Neural cell (in vitro differentiated cells): ENCODE results near the gene TFRC. TPM values are rescaled to one million over a fixed set of nuclear protein-coding genes. Genes with fewer than 3 reads are reported as not detected.

Source experiments
- H2AFZ ChIP-seq: fragments of 200-600, 300-800 bp; sonication (generic), shearing (Covaris generic); 2 replicates; pipeline ENCODE4 v1.6.0; 2014; ENCODE audit warnings: low read depth, mild to moderate bottlenecking, antibody characterized with exemption, low read length, moderate library complexity
- H3F3A ChIP-seq: fragments of 200-600 bp; shearing (Covaris generic); 2 replicates; pipeline ENCODE4 v1.6.1; 2016; ENCODE audit warnings: mild to moderate bottlenecking, moderate library complexity, mixed read lengths, antibody characterized with exemption, low read length; ENCODE audit not compliant: insufficient read depth, poor library complexity, severe bottlenecking
- H3K27ac ChIP-seq: fragments of 200-600, 300-800 bp; sonication (generic), shearing (Covaris generic); 2 replicates; pipeline ENCODE4 v1.5.1; 2014; ENCODE audit warnings: mild to moderate bottlenecking, low read length, moderate library complexity
- H3K27me3 ChIP-seq: fragments of 300-800, 200-600 bp; sonication (generic), shearing (Covaris generic); 2 replicates; pipeline ENCODE4 v1.6.0; 2014; ENCODE audit warnings: mild to moderate bottlenecking, low read depth, low read length, moderate library complexity; ENCODE audit not compliant: insufficient read depth
- H3K36me3 ChIP-seq: fragments of 300-800, 200-600 bp; sonication (generic), shearing (Covaris generic); 2 replicates; pipeline ENCODE4 v1.5.1; 2014; ENCODE audit warnings: mild to moderate bottlenecking, antibody characterized with exemption, low read length, moderate library complexity; ENCODE audit not compliant: insufficient read depth
- H3K4me2 ChIP-seq: fragments of 300-800, 200-600 bp; sonication (generic), shearing (Covaris generic); 2 replicates; pipeline ENCODE4 v1.6.0; 2014; ENCODE audit warnings: mild to moderate bottlenecking, low read length
- H3K4me3 ChIP-seq: fragments of 300-800, 200-600 bp; sonication (generic), shearing (Covaris generic); 2 replicates; pipeline ENCODE4 v1.5.1; 2014; ENCODE audit warnings: mild to moderate bottlenecking, low read length, moderate library complexity
- H3K79me2 ChIP-seq: fragments of 200-600 bp; shearing (Covaris generic); replicated peaks from 2 replicates; pipeline ENCODE4 v1.6.0; 2014; ENCODE audit warnings: mild to moderate bottlenecking, low read length, moderate library complexity; ENCODE audit not compliant: insufficient read depth
- H3K9ac ChIP-seq: fragments of 300-800, 200-600 bp; sonication (generic), shearing (Covaris generic); 2 replicates; pipeline ENCODE4 v1.6.1; 2016; ENCODE audit warnings: mild to moderate bottlenecking, low read length, mixed read lengths
- H3K9me2 ChIP-seq: fragments of 200-600 bp; shearing (Covaris generic); 2 replicates; pipeline ENCODE4 v1.6.1; 2016; ENCODE audit warnings: mild to moderate bottlenecking, low read length, mixed read lengths; ENCODE audit not compliant: insufficient read depth
- H3K9me3 ChIP-seq: fragments of 200-600, 300-800 bp; sonication (generic), shearing (Covaris generic); 2 replicates; pipeline ENCODE4 v1.6.1; 2016; ENCODE audit warnings: mild to moderate bottlenecking, mixed run types, low read length, moderate library complexity, mixed read lengths
- H4K20me1 ChIP-seq: fragments of 200-600 bp; shearing (Covaris generic); 2 replicates; pipeline ENCODE4 v1.6.1; 2016; ENCODE audit warnings: mild to moderate bottlenecking, mixed run types; ENCODE audit not compliant: insufficient read depth
- EP300 ChIP-seq: fragments of 450-650 bp; conservative IDR thresholded peaks from 2 replicates; pipeline ENCODE4 v1.6.1; 2014; ENCODE audit warnings: antibody characterized with exemption, mild to moderate bottlenecking, moderate library complexity; ENCODE audit not compliant: poor library complexity, severe bottlenecking
- EZH2 ChIP-seq: fragments of 200-600, 300-800 bp; shearing (Covaris generic), sonication (generic); IDR thresholded peaks from 2 replicates; pipeline ENCODE4 v1.6.1; 2014; ENCODE audit warnings: antibody characterized with exemption, low read length, borderline replicate concordance, mild to moderate bottlenecking; ENCODE audit not compliant: insufficient read depth, poor library complexity, severe bottlenecking
- MXI1 ChIP-seq: fragments of 450-650 bp; conservative IDR thresholded peaks from 2 replicates; pipeline ENCODE4 v1.6.1; 2014; ENCODE audit warnings: antibody characterized with exemption, mild to moderate bottlenecking; ENCODE audit not compliant: poor library complexity, severe bottlenecking
- POLR2AphosphoS5 ChIP-seq: IDR thresholded peaks from 2 replicates; pipeline ENCODE4 v1.6.1; 2012
- RAD21 ChIP-seq: fragments of 450-650 bp; conservative IDR thresholded peaks from 2 replicates; pipeline ENCODE4 v1.6.1; 2014; ENCODE audit warnings: antibody characterized with exemption, mild to moderate bottlenecking, moderate library complexity
- SMC3 ChIP-seq: fragments of 450-650 bp; conservative IDR thresholded peaks from 2 replicates; pipeline ENCODE4 v1.6.1; 2014; ENCODE audit warnings: antibody characterized with exemption, mild to moderate bottlenecking, moderate library complexity; ENCODE audit not compliant: poor library complexity
- TAF1 ChIP-seq: IDR thresholded peaks from 2 replicates; pipeline ENCODE4 v1.6.1; 2012; ENCODE audit warnings: low read depth
- polyA plus RNA-seq: library from polyadenylated mRNA; depleted of rRNA; stranded (reverse); fragments of >200 nt; gene quantifications from 2 replicates; pipeline ENCODE4 v1.2.3, GENCODE V29; 2014
- TF ChIP-seq, protein P1 (sequence below): IDR thresholded peaks from 2 replicates; pipeline ENCODE4 v1.6.1; 2012; ENCODE audit warnings: borderline replicate concordance
- TF ChIP-seq, protein P2 (sequence below): fragments of 450-650 bp; IDR thresholded peaks from 2 replicates; pipeline ENCODE4 v1.5.1; 2014; ENCODE audit warnings: antibody characterized with exemption, mild to moderate bottlenecking, moderate library complexity; ENCODE audit not compliant: poor library complexity, severe bottlenecking

Gene TFRC
- polyA plus RNA-seq, 1 donor from 2014 or later, result 82.7 TPM

DNA sequence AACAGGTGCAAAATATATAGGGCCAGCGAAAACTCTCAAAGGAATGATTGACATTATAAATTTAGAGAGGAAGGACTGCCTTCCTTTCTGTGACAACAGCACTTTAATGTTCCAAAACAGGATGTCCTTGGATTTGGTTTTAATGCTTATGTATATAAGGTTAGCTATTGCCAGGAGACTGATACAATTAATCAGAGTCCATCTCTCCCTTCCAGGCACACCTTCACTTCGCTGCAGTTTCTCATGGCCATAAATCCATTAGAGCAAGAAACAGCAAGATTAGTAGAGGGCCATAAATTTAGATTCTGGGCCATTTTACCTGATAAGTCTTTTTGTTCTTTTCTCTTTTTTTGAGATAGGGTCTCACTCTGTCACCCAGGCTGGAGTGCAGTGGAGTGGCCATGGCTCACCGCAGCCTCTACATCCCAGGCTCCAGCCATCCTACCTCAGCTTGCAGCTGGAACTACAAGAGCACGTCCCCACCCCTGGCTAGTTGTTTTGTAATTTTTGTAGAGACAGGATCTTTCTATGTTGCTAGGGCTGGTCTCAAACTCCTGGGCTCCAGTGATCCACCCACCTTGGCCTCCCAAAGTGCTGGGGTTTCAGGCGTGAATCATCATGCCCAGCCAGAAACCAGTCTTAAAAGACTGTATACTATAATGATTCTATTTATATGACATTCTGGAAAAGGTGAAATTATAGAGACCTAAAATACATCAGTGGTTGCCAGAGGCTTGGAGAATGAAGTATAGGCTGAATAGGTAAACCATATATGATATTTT, 15.7 kb upstream of the TFRC start:
- no peaks in the 10 kb centered on the region for H3K79me2 ChIP-seq
- H3K36me3 ChIP-seq, result no peaks in the 10 kb centered on the region

DNA sequence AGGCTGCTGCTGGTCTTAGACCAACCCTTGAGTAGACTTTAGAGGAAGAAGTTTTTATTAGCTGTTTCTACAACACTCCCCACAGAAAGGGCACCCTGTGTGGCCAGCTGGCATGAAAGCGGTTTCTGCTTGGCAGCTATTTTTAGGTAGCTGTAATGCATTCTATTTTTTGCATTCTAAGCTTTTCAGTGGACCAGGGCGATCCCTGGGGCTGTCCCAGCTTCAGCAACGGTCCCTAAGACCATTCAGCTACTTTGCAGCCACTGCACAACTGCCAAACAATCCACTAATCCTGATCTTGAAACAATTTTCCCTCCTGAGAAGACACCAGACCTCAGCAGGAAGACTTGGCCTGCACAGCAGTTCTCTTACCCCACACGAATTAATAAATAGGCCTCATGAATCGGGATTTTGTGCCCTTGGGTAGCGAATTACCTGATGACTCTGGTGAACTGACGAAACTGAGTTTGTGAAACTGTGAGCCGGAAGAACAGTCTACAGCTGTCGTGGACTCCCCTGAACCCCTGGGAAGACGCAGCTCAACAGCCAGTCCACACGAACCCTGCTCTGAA, 14.6 kb upstream of the TFRC start:
- Histone ChIP-seq H3K9me3 (no peaks in the 10 kb centered on the region), H3K79me2 (no peaks in the 10 kb centered on the region), H3K4me2 (no peak overlapping the region), H3F3A (no peaks in the 10 kb centered on the region), H3K27ac (no peak overlapping the region), H3K9ac (no peak overlapping the region), H3K36me3 (no peaks in the 10 kb centered on the region), H3K9me2 (no peaks in the 10 kb centered on the region), H4K20me1 (no peaks in the 10 kb centered on the region), H2AFZ (no peak overlapping the region), H3K4me3 (no peak overlapping the region), H3K27me3 (no peaks in the 10 kb centered on the region)
- TF ChIP-seq POLR2AphosphoS5, result no peak
- TF ChIP-seq SMC3, result no peak
- TF ChIP-seq, protein P1, sequence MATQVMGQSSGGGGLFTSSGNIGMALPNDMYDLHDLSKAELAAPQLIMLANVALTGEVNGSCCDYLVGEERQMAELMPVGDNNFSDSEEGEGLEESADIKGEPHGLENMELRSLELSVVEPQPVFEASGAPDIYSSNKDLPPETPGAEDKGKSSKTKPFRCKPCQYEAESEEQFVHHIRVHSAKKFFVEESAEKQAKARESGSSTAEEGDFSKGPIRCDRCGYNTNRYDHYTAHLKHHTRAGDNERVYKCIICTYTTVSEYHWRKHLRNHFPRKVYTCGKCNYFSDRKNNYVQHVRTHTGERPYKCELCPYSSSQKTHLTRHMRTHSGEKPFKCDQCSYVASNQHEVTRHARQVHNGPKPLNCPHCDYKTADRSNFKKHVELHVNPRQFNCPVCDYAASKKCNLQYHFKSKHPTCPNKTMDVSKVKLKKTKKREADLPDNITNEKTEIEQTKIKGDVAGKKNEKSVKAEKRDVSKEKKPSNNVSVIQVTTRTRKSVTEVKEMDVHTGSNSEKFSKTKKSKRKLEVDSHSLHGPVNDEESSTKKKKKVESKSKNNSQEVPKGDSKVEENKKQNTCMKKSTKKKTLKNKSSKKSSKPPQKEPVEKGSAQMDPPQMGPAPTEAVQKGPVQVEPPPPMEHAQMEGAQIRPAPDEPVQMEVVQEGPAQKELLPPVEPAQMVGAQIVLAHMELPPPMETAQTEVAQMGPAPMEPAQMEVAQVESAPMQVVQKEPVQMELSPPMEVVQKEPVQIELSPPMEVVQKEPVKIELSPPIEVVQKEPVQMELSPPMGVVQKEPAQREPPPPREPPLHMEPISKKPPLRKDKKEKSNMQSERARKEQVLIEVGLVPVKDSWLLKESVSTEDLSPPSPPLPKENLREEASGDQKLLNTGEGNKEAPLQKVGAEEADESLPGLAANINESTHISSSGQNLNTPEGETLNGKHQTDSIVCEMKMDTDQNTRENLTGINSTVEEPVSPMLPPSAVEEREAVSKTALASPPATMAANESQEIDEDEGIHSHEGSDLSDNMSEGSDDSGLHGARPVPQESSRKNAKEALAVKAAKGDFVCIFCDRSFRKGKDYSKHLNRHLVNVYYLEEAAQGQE, result no peak
- TF ChIP-seq TAF1, result no peak
- TF ChIP-seq MXI1, result no peak
- no peak for TF ChIP-seq EP300
- TF ChIP-seq, protein P2, sequence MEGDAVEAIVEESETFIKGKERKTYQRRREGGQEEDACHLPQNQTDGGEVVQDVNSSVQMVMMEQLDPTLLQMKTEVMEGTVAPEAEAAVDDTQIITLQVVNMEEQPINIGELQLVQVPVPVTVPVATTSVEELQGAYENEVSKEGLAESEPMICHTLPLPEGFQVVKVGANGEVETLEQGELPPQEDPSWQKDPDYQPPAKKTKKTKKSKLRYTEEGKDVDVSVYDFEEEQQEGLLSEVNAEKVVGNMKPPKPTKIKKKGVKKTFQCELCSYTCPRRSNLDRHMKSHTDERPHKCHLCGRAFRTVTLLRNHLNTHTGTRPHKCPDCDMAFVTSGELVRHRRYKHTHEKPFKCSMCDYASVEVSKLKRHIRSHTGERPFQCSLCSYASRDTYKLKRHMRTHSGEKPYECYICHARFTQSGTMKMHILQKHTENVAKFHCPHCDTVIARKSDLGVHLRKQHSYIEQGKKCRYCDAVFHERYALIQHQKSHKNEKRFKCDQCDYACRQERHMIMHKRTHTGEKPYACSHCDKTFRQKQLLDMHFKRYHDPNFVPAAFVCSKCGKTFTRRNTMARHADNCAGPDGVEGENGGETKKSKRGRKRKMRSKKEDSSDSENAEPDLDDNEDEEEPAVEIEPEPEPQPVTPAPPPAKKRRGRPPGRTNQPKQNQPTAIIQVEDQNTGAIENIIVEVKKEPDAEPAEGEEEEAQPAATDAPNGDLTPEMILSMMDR, result no peak
- TF ChIP-seq EZH2, result no peak
- TF ChIP-seq RAD21, result no peak

More for the DNA sequence above, 15.7 kb upstream of the TFRC start:
- no peak overlapping the region for H3K27ac ChIP-seq
- H3K27me3 ChIP-seq, result no peaks in the 10 kb centered on the region
- no peaks in the 10 kb centered on the region for H3K9me2 ChIP-seq
- TF ChIP-seq RAD21 (no peak), MXI1 (no peak), POLR2AphosphoS5 (no peak), EP300 (no peak), EZH2 (no peak), TAF1 (no peak), SMC3 (no peak)
- TF ChIP-seq, protein P2, result no peak
- TF ChIP-seq, protein P1, result no peak
- H3K9ac ChIP-seq, result no peak overlapping the region
- no peak overlapping the region for H2AFZ ChIP-seq
- H3K4me3 ChIP-seq, result no peak overlapping the region
- no peak overlapping the region for H3K4me2 ChIP-seq
- no peaks in the 10 kb centered on the region for H3F3A ChIP-seq
- H4K20me1 ChIP-seq, result no peaks in the 10 kb centered on the region
- no peaks in the 10 kb centered on the region for H3K9me3 ChIP-seq
